ENCODE data around the gene KCNQ2.
A peak's percentile ranks its signal among the peaks of the same experiment; 100 is the strongest.

DNA sequence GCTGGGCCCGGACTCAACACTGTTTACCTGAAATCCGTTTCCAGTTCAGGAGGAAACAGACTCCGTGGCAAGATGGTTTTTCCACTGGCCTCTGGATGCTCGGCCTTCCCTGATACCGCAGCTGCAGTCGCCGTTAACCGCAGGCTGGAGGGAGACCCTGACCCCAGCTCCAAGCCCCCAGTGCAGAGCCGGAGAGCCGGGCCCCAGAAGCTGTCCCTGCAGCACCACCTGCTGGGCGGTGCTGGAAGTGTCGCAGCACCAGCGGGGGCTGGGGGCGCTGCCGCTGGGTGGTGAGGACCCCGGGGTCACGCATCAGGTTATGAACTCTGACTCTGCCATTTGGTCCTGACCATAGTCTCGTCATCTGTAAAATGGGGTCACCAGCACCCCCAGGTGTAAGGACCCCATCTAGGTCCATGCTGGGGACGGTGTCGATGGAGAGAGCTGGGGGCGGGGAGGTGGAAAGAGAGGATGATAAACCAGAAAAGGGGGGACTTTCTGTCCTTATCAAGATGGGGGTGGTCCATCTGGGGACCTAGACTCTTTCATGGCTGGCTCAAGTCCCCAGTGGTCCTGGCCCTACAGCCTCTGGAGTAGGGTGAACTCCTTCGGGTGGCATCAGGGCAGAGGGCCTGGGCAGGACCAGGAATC, 90.5 kb downstream of the KCNQ2 start:
- TF ChIP-seq, protein P1, sequence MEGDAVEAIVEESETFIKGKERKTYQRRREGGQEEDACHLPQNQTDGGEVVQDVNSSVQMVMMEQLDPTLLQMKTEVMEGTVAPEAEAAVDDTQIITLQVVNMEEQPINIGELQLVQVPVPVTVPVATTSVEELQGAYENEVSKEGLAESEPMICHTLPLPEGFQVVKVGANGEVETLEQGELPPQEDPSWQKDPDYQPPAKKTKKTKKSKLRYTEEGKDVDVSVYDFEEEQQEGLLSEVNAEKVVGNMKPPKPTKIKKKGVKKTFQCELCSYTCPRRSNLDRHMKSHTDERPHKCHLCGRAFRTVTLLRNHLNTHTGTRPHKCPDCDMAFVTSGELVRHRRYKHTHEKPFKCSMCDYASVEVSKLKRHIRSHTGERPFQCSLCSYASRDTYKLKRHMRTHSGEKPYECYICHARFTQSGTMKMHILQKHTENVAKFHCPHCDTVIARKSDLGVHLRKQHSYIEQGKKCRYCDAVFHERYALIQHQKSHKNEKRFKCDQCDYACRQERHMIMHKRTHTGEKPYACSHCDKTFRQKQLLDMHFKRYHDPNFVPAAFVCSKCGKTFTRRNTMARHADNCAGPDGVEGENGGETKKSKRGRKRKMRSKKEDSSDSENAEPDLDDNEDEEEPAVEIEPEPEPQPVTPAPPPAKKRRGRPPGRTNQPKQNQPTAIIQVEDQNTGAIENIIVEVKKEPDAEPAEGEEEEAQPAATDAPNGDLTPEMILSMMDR (conservative IDR thresholded peaks at IDR 0.05; ENCODE audit: low read depth in 2 of 2): peak; percentile 87 to 98
- TF ChIP-seq, protein P2, sequence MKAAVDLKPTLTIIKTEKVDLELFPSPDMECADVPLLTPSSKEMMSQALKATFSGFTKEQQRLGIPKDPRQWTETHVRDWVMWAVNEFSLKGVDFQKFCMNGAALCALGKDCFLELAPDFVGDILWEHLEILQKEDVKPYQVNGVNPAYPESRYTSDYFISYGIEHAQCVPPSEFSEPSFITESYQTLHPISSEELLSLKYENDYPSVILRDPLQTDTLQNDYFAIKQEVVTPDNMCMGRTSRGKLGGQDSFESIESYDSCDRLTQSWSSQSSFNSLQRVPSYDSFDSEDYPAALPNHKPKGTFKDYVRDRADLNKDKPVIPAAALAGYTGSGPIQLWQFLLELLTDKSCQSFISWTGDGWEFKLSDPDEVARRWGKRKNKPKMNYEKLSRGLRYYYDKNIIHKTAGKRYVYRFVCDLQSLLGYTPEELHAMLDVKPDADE (IDR thresholded peaks at IDR 0.05): no peak
- no peak for TF ChIP-seq EZH2 (IDR thresholded peaks at IDR 0.05; ENCODE audit: low read depth, unreplicated experiment)

Measured in GM23338 (cell line).